GM18951 (cell line): Measurements from ENCODE around the gene MAP3K3.

ENCODE experiments used
- POLR2A ChIP-seq: IDR thresholded peaks from 4 replicates; pipeline ENCODE4 v1.6.1; 2011; ENCODE audit warnings: mild to moderate bottlenecking; ENCODE audit not compliant: insufficient read length, insufficient read depth; ENCODE audit errors: extremely low read depth
- in situ Hi-C: fragments of 300-500 bp; cut with MboI; formaldehyde crosslinking; loops from one replicate; pipeline ENCODE4 v1.12.0; 2022; ENCODE audit warnings: low sequenced_read_pairs, mixed read lengths, inconsistent platforms; ENCODE audit not compliant: unreplicated experiment

MAP3K3 gene

DNA sequence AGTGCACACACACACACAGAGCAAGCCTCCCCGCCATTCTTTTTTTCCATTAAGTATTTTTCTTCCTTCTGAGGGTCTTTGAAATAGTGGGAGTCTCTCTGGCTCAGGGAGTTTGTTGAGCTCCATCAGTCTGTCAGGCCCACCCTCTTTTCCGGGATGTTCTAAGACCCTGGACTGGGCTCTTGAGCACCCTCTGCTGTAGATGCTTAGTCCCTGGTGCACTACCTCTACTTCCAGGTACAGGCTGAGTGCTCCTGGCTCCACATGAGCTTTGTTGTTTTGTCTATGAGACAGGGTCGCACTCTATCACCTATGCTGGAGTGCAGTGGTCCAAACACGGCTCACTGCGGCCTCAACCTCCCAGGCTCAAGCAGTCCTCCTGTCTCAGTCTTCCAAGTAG is 57.0 kb downstream of the MAP3K3 start:
- in situ Hi-C loops, result no loop called here
- no peak for TF ChIP-seq POLR2A

DNA sequence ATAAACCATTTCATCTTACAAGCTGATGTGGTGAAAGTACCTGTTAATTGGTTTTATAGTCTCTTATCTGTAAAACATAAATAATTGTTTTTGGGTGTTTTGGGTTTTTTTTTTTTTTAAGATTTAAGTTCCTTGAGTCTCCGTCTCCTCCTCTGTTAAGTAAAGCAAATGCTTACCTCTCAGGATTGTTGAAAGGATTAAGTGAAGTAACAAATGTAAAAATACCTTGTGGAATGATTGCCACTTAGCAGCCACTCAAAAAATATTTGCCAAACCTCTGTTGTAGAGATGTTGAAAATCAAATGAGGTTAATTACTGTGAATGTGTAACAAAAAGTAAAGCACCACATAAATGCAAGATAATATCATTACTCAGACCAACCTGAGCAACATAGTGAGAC is 58.5 kb downstream of the MAP3K3 start:
- no peak for TF ChIP-seq POLR2A
- in situ Hi-C loops, result no loop called here

DNA sequence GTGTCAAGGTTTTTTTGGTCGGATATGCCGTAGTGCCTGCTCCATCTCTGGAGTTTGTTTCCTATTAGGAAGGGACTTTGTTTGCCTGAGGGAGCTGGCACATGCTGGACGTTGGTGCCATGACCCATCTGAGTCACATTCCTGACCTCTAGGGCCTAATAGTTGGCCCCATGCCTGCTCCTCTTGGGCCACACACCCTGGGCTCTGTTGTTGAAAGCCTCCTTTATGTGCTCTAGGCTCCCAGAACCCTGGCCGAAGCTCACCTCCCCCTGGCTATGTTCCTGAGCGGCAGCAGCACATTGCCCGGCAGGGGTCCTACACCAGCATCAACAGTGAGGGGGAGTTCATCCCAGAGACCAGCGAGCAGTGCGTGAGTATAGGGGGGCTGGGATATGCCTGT is 59.3 kb downstream of the MAP3K3 start:
- no peak for TF ChIP-seq POLR2A
- in situ Hi-C loops, result no loop called here

DNA sequence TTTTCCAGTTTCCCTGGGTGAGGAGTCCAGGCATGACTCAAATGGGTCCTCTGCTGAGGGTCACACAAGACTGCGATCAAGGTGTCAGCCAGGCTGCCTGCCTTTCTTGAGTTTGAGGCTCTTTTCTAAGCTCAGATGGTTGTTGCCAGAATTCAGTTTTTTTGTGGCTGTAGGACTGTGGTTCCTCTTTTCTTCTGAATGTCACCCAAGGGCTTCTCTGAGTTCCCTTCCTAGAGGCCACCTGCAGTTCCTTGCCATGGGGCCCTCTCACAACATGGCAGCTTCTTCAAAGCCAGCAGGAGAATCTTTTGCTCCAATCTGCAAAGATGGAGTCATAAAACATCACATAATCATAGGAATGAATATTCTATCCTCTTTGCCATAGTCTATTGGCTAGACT is 60.2 kb downstream of the MAP3K3 start:
- TF ChIP-seq POLR2A, result no peak
- in situ Hi-C loops, result no loop called here

DNA sequence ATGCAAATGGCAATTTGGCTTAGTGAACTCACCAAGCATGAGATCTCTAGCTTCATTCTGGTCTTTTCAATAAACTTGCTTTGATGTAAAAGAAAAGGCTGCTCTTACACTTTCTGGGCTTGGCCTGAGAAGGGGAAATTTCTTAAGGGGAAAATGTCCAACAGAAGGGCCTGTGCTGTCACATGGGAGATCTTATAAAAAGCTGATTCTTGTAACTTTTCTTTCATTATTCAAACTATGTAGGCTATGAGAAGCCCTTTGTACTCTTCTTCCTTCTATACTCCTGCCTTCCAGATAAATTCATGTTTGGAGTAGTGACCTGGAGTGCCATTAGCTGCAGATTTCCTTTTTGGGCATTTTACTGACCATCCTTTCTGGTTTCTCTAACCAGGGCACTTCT is 60.8 kb downstream of the MAP3K3 start:
- in situ Hi-C loops, result no loop called here
- no peak for TF ChIP-seq POLR2A

DNA sequence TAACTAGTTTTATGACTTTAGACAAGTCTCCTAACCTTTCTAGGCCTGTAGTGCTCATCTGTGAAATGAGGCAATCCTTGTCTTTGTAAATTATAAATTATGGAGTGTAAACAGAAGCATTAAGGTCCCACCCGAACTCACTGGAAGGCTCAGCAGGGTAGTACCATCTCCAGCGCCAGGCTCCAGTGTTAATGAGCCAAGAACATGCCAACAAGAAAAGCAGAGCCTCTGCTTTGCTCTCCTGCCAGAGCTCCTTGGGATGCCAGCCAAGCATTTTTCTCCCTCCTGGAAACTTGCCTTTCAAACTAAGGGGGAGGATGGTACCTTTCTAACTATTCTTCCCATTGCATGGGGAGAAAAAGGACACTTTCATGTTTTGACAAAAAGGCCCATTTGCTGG is 62.8 kb downstream of the MAP3K3 start:
- in situ Hi-C loops, result no loop called here
- no peak for TF ChIP-seq POLR2A

DNA sequence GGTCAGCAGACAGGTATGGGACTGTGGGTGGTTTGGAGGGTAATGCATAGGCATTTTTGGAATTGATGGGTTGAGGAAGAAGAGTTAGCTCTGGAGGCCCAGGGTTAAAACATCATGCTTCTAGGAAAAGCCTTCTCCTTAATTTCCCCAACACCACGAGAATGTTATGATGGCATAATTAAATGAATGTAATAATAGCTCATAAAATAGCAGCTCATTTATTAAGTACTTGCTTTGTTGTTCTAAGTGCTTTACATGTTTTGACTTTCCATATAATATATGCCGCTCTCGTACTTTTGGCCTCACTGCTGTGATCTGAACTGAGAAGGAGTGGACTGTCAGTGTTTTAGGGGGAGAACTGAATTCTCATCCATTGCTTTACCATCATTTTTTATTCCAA is 63.4 kb downstream of the MAP3K3 start:
- no peak for TF ChIP-seq POLR2A
- in situ Hi-C loops, result no loop called here

DNA sequence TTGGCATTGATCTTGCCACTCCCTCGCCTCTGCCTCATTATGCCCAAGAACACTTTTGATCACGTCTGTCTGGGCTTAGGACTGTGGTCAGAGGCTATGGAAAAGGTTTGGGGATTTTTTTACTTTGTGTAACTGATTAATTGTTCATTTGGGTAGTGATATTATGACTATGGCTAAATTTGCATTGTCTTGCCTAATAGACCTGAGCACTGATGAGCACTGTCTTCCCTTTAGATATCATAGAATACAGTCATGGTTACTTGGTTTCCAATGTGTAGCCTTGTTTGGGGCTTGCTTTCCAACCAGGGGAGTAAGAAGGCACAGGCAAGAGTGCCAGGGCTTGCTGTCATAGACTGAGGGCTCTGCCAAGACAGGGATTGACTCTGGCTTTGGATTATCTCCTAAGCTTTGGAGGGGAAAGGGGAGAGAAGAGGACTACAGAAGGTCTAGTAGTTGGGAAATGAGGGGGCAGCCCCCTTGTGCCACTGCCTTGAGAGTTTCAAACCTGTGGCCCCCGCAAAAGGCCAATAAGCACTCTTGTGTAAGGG is 64.0 kb downstream of the MAP3K3 start:
- no peak for TF ChIP-seq POLR2A
- in situ Hi-C loops, result no loop called here

DNA sequence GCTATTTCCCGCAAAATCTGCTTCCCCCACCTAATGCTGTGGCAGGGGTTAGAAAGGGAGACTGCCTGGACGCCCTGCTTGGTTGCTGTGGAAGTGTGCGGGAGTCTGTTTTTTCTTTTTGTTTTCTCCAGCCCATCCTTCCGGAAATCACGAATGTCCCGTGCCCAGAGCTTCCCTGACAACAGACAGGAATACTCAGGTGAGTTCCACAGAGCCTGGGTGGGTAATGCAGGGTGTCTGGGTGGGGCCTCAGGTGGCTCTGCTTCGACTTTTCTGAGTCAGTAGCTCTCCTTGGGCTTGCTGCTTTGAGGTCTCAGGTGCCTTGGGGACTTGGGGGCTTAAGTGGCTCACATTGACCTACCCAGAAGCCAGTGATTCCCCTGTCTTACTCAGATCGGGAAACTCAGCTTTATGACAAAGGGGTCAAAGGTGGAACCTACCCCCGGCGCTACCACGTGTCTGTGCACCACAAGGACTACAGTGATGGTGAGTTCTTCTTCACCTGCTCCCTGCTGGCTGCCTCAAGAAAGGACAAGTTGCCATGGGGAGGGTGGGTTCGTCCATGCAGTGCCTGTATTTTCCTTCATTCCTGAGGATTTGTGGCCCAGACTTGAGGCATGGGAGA is 66.3 kb downstream of the MAP3K3 start:
- in situ Hi-C loops, result no loop called here
- no peak for TF ChIP-seq POLR2A

DNA sequence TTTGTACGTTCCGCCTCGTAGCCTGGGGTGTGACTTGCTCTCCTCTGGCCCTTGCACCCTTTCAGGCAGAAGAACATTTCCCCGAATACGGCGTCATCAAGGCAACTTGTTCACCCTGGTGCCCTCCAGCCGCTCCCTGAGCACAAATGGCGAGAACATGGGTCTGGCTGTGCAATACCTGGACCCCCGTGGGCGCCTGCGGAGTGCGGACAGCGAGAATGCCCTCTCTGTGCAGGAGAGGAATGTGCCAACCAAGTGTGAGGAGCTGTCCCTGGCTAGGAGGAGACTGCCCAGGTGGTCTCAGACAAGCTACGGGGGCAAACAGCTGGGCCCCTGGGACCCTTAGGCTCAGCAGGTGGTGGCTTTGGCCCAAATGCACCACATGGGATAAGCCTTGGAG is 67.3 kb downstream of the MAP3K3 start:
- in situ Hi-C loops, result no loop called here
- no peak for TF ChIP-seq POLR2A

DNA sequence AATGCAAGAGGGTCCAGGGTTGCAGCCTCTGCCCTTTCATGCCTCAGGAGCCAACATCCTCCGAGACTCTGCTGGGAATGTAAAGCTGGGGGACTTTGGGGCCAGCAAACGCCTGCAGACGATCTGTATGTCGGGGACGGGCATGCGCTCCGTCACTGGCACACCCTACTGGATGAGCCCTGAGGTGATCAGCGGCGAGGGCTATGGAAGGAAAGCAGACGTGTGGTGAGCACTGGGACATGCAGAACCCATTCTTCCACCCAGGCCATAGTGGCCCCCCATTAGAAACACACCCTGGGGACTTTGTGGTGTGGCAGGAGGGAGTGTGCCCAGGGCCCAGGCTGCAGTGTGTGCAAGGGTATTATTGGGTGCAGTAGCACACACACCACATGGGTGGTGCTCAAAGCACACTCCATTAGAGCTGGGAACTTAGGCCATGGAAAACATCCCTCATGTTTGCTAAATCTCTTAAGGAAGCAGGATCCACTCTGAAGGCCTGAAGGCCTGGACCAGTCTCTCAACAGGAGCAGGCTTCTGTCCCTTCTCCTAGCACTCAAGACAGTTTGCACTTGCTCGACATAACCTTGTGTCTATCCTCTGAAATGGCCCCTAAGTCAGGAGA is 70.1 kb downstream of the MAP3K3 start:
- no peak for TF ChIP-seq POLR2A
- in situ Hi-C loops, result no loop called here

DNA sequence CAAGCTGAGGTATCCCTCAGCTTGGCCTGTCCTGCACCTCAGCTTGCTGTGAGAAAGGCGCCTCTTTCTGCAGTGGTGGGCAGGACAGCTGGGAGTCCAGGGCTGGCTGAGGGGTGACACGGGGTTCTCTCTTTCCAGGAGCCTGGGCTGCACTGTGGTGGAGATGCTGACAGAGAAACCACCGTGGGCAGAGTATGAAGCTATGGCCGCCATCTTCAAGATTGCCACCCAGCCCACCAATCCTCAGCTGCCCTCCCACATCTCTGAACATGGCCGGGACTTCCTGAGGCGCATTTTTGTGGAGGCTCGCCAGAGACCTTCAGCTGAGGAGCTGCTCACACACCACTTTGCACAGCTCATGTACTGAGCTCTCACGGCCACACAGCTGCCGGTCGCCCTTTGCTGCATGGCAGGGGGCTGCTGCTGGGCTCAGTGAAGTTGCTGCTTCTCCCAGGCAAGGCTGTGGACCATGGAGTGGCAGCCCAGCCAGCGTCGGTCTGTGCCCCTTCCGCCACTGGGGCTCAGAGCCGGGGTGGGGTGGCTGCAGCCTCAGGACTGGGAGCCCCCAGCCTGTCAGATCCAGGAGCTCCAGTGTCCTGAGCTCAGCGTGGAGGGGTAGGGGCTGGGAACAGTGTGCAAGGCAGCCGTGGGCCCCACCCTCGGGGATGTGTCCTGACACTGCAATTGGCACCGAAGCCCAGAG is 71.3 kb downstream of the MAP3K3 start:
- in situ Hi-C loops, result no loop called here

DNA sequence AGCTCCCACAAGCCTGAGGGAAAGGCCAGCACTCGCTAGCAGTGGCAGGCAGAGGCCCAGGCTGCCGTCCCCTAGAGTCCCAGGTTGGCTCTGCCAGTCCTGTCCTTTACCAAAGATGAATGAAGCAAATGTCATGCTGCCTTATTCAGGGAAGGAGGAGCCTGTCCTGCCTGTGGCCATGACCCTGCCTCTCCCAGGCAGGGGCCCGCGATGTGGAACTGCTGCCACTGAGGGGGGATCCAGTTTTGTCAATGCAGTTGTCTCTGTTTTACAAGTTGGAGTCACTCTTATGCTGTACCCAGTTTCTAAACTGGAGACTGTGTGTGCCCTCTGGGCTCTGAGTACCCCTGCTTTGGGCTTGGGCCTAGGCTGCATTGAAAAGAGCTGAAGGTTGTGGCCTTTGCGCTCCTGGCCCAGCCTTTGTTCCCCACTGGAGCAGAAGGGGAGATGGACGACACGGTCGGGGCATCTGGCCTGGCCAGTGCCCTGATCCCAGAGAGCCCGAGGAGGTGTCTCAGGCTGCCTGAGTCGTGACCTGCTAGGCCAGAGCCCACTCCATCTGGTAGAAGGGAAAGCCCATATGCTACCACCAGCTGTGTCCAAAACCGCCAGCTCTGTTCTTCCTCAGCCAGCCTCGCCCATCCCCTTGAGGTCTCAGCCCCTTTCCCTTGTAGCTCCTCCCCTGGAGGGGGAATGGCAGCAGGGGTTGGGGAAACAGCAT is 72.2 kb downstream of the MAP3K3 start:
- in situ Hi-C loops, result no loop called here
- no peak for TF ChIP-seq POLR2A

More for the DNA sequence above, 71.3 kb downstream of the MAP3K3 start:
- TF ChIP-seq POLR2A, result no peak
